HG03159 (cell line): Measurements from ENCODE around the gene TAS2R41.
A peak's percentile ranks its signal among the peaks of the same experiment; 100 is the strongest.

Experiments used
- ATAC-seq: cut with Tn5 transposase; IDR thresholded peaks from one replicate; pipeline ENCODE4 v1.9.1; 2021; ENCODE audit warnings: mild to moderate bottlenecking, moderate library complexity; ENCODE audit not compliant: unreplicated experiment

TAS2R41 gene

GRCh38 chr7:143477501-143478150 is at the start of gene TAS2R41:
Gene TAS2R41, plus strand, starts transcription at chr7:143477873. Its CDS starts 0 bp downstream, at chr7:143477873.
- ATAC-seq, result no peak

GRCh38 chr7:143429770-143430698 is 47.6 kb upstream of the TAS2R41 start:
- ATAC-seq, result no peak

GRCh38 chr7:143431109-143431508 is 46.6 kb upstream of the TAS2R41 start:
- no peak for ATAC-seq

GRCh38 chr7:143433759-143434158 is 43.9 kb upstream of the TAS2R41 start:
- no peak for ATAC-seq

GRCh38 chr7:143434660-143435059 is 43.0 kb upstream of the TAS2R41 start:
- ATAC-seq, result no peak

- ATAC-seq, result no peak
Measured at GRCh38 chr7:143435266-143435665, 42.4 kb upstream of the TAS2R41 start.

- ATAC-seq, result peak; percentile 94
Measured at GRCh38 chr7:143436325-143436946, 41.2 kb upstream of the TAS2R41 start.

- peak; percentile 41 for ATAC-seq
Measured at GRCh38 chr7:143437578-143437977, 40.1 kb upstream of the TAS2R41 start.

- no peak for ATAC-seq
Measured at GRCh38 chr7:143439866-143440265, 37.8 kb upstream of the TAS2R41 start.

- no peak for ATAC-seq
Measured at GRCh38 chr7:143443153-143443552, 34.5 kb upstream of the TAS2R41 start, which contains the start of gene TAS2R60. Gene TAS2R60, plus strand, starts transcription at chr7:143443453. Its CDS starts 0 bp downstream, at chr7:143443453.

- no peak for ATAC-seq
Measured at GRCh38 chr7:143444063-143444782, 33.5 kb upstream of the TAS2R41 start.

GRCh38 chr7:143444785-143445184 is 32.9 kb upstream of the TAS2R41 start:
- no peak for ATAC-seq

GRCh38 chr7:143447466-143447865 is 30.2 kb upstream of the TAS2R41 start:
- no peak for ATAC-seq

- no peak for ATAC-seq
Measured at GRCh38 chr7:143448429-143448828, 29.2 kb upstream of the TAS2R41 start.

GRCh38 chr7:143449793-143450192 is 27.9 kb upstream of the TAS2R41 start:
- no peak for ATAC-seq

GRCh38 chr7:143451122-143451521 is 26.6 kb upstream of the TAS2R41 start:
- no peak for ATAC-seq

- no peak for ATAC-seq
Measured at GRCh38 chr7:143451746-143452145, 25.9 kb upstream of the TAS2R41 start.

- no peak for ATAC-seq
Measured at GRCh38 chr7:143452495-143452894, 25.2 kb upstream of the TAS2R41 start.

- ATAC-seq, result no peak
Measured at GRCh38 chr7:143454091-143454680, 23.5 kb upstream of the TAS2R41 start.

- ATAC-seq, result peak; percentile 47
Measured at GRCh38 chr7:143455491-143455890, 22.2 kb upstream of the TAS2R41 start.
